HepG2 (cell line): ENCODE data around the gene NECAB2. TPM values are rescaled to one million over a fixed set of nuclear protein-coding genes. Genes with fewer than 3 reads are reported as not detected.

Experiments
- ATAC-seq: fragments of 200-7000 bp; cut with Tn5 transposase; 3 replicates; pipeline ENCODE4 v1.9.1; 2020; ENCODE audit warnings: mild to moderate bottlenecking, moderate library complexity
- BruUV-seq: library from RNA; stranded (reverse); fragments of 400-500 nt; replicated peaks from 2 replicates; lab custom pipeline; 2021; lab: Mats Ljungman, UMichigan
- CTCF ChIA-PET: fragments of 300-600 bp; formaldehyde crosslinking; extraction: SDS; loops from one replicate; lab custom pipeline; 2021; ENCODE audit warnings: low total read pairs, inconsistent platforms, low intra/inter-chr PET ratio; lab: Yijun Ruan, JAX
- POLR2A ChIA-PET: fragments of 350-600 bp; sonication (Branson Sonifier 250); formaldehyde crosslinking; loops from one replicate; lab custom pipeline; 2020; ENCODE audit warnings: antibody characterized with exemption, inconsistent platforms; lab: Yijun Ruan, JAX
- DNase-seq: peaks from one replicate; pipeline ENCODE4 v3.0.0-alpha.2; 2015; ENCODE audit warnings: low spot score
- FAIRE-seq: peaks from 3 replicates; lab custom pipeline; 2011; peaks lifted over from hg19 to GRCh38; lab: Jason Lieb, UNC
- H2AFZ ChIP-seq: one replicate; pipeline ENCODE4 v1.6.1; 2011; ENCODE audit warnings: low read length, inconsistent platforms
- H3K27ac ChIP-seq: fragments of 300-600 bp; 3 replicates; pipeline ENCODE4 v1.8.0; 2011; ENCODE audit warnings: mixed run types, mild to moderate bottlenecking, mixed read lengths, low read length, inconsistent platforms; ENCODE audit not compliant: insufficient read depth; ENCODE audit errors: extremely low read length
- H3K27me3 ChIP-seq, 2 experiments: fragments of 200-600 bp in 1 of 2; 2 replicates in 1 of 2; 3 replicates in 1 of 2; pipeline versions ENCODE4 v1.6.0 to v1.8.0; 2011; ENCODE audit warnings: low read length in 2 of 2, mild to moderate bottlenecking in 2 of 2, moderate library complexity in 2 of 2, inconsistent platforms in 1 of 2; ENCODE audit not compliant: insufficient read depth in 2 of 2, control insufficient read depth in 1 of 2
- H3K36me3 ChIP-seq, 2 experiments: fragments of 200-600 bp in 1 of 2; replicated peaks in 1 of 2; 2 replicates in 1 of 2; 3 replicates in 1 of 2; pipeline versions ENCODE4 v1.5.1 to v1.8.0; 2011; ENCODE audit warnings: low read length in 2 of 2, inconsistent platforms in 1 of 2; ENCODE audit not compliant: insufficient read depth in 2 of 2, control insufficient read depth in 1 of 2
- H3K4me1 ChIP-seq: 2 replicates; pipeline ENCODE4 v1.5.1; 2012; ENCODE audit warnings: low read length, inconsistent platforms; ENCODE audit not compliant: insufficient read depth
- H3K4me2 ChIP-seq: 2 replicates; pipeline ENCODE4 v1.6.0; 2011; ENCODE audit warnings: low read depth, low read length, inconsistent platforms
- H3K4me3 ChIP-seq, 3 experiments: fragments of 200-600 bp in 1 of 3; sonication (generic), shearing (Covaris generic) in 1 of 3; replicated peaks in 1 of 3; 2 replicates each; pipeline ENCODE4 v1.5.1; 2011 to 2016; ENCODE audit warnings: low read length in 3 of 3, inconsistent platforms in 2 of 3, low read depth in 2 of 3, mild to moderate bottlenecking in 2 of 3, control low read depth in 1 of 3, mixed read lengths in 1 of 3; ENCODE audit not compliant: insufficient read depth in 1 of 3
- H3K79me2 ChIP-seq: one replicate; pipeline ENCODE4 v1.6.1; 2011; ENCODE audit warnings: low read length, inconsistent platforms; ENCODE audit not compliant: insufficient read depth
- H3K9ac ChIP-seq: 2 replicates; pipeline ENCODE4 v1.6.0; 2011; ENCODE audit warnings: mild to moderate bottlenecking, low read depth, low read length, inconsistent platforms; ENCODE audit not compliant: insufficient read depth
- H3K9me3 ChIP-seq: 2 replicates; pipeline ENCODE4 v1.5.1; 2012; ENCODE audit warnings: mild to moderate bottlenecking, low read length
- H4K20me1 ChIP-seq: 2 replicates; pipeline ENCODE4 v1.6.0; 2011; ENCODE audit warnings: inconsistent platforms, mild to moderate bottlenecking, low read length, moderate library complexity; ENCODE audit not compliant: insufficient read depth
- AKAP8 ChIP-seq: sonication (generic); formaldehyde crosslinking; IDR thresholded peaks from 2 replicates; pipeline ENCODE4 v1.5.1; 2020; ENCODE audit warnings: mild to moderate bottlenecking, missing genetic modification reagents
- BCL6 ChIP-seq: IDR thresholded peaks from 2 replicates; pipeline ENCODE4 v1.6.1; 2016; ENCODE audit warnings: missing genetic modification reagents, missing compliant biosample characterization
- BHLHE40 ChIP-seq: IDR thresholded peaks from 2 replicates; pipeline ENCODE4 v1.6.1; 2011; ENCODE audit warnings: low read length, improper control_type of control experiment
- FOXA3 ChIP-seq: IDR thresholded peaks from 2 replicates; pipeline ENCODE4 v1.6.1; 2016; ENCODE audit warnings: missing genetic modification reagents, missing compliant biosample characterization
- HMGA1 ChIP-seq: sonication (generic); formaldehyde crosslinking; conservative IDR thresholded peaks from 2 replicates; pipeline ENCODE4 v1.4.0; 2020; ENCODE audit warnings: missing genetic modification reagents
- MAFG ChIP-seq: sonication (generic); formaldehyde crosslinking; IDR thresholded peaks from 2 replicates; pipeline ENCODE4 v1.5.1; 2020; ENCODE audit warnings: mild to moderate bottlenecking, missing genetic modification reagents
- NCOA2 ChIP-seq: sonication (generic); formaldehyde crosslinking; IDR thresholded peaks from 2 replicates; pipeline ENCODE4 v1.8.0; 2022; ENCODE audit warnings: inconsistent platforms
- SALL1 ChIP-seq: sonication (generic); formaldehyde crosslinking; IDR thresholded peaks from 2 replicates; pipeline ENCODE4 v1.8.0; 2022; ENCODE audit warnings: mild to moderate bottlenecking, missing genetic modification reagents
- SATB2 ChIP-seq: sonication (generic); formaldehyde crosslinking; IDR thresholded peaks from 2 replicates; pipeline ENCODE4 v1.5.0; 2020; ENCODE audit warnings: missing genetic modification reagents
- SOX6 ChIP-seq, 2 experiments: fragments of 450-650 bp in 1 of 2; sonication (generic) in 1 of 2; formaldehyde crosslinking in 1 of 2; IDR thresholded peaks; 2 replicates each; pipeline versions ENCODE4 v1.4.0 to v1.6.1; 2017 to 2020; ENCODE audit warnings: antibody characterized with exemption in 1 of 2, mild to moderate bottlenecking in 1 of 2, missing genetic modification reagents in 1 of 2
- ZBTB46 ChIP-seq: sonication (generic); formaldehyde crosslinking; IDR thresholded peaks from 2 replicates; pipeline ENCODE4 v1.4.0; 2020; ENCODE audit warnings: mild to moderate bottlenecking, missing genetic modification reagents, borderline replicate concordance
- ZNF263 ChIP-seq: sonication (generic); formaldehyde crosslinking; IDR thresholded peaks from 2 replicates; pipeline ENCODE4 v1.4.0; 2020; ENCODE audit warnings: missing genetic modification reagents
- ZNF329 ChIP-seq: sonication (generic); formaldehyde crosslinking; IDR thresholded peaks from 2 replicates; pipeline ENCODE4 v1.9.0; 2021; ENCODE audit warnings: low read depth, mild to moderate bottlenecking, missing genetic modification reagents
- ZNF629 ChIP-seq: sonication (generic); formaldehyde crosslinking; conservative IDR thresholded peaks from 2 replicates; pipeline ENCODE4 v1.5.0; 2020; ENCODE audit warnings: missing genetic modification reagents
- WGBS: methylation state at CpG from one replicate; pipeline ENCODE4 v1.1.6; 2017; ENCODE audit warnings: low lambda C conversion rate; 5-methylcytosine and 5-hydroxymethylcytosine counted together
- in situ Hi-C: cut with HindIII; loops from 2 replicates; pipeline ENCODE4 v1.10.0; 2017; ENCODE audit warnings: low pct_unique_long_range_greater_than_20kb; ENCODE audit not compliant: extremely low pct_ligation_motif_present
- intact Hi-C: fragments of 100-400 bp; cut with micrococcal nuclease; formaldehyde crosslinking; loops from one replicate; pipeline ENCODE4 v1.10.0; 2022; ENCODE audit not compliant: unreplicated experiment
- polyA plus RNA-seq, 8 experiments: library from polyadenylated mRNA; depleted of rRNA in 3 of 8; stranded (reverse) in 7 of 8; unstranded in 1 of 8; fragments of >200 nt; fragmentation: Illumina TruSeq in 4 of 8; extraction: Trizol in 4 of 8; gene quantifications; 2 replicates each; pipeline versions ENCODE4 v1.2.1 to v1.2.3, GENCODE V29; 2011 to 2016; ENCODE audit warnings: low read depth in 4 of 8, missing spikeins in 1 of 8, mixed read lengths in 1 of 8; ENCODE audit not compliant: insufficient read depth in 1 of 8
- total RNA-seq, 5 experiments: library from RNA; depleted of rRNA; stranded (reverse); fragments of >200 nt; fragmentation: Illumina TruSeq; extraction: Trizol; gene quantifications; 2 replicates each; pipeline ENCODE4 v1.2.3, GENCODE V29; 2016; ENCODE audit warnings: low read depth in 1 of 5

Gene NECAB2
- total and polyA plus RNA-seq, 2 of the 13 experiments (the other 11 are each of a cell fraction or from before 2014, with no cell fraction given): 0.21 to 0.49 TPM

- Histone ChIP-seq H3K27me3 (peaks cover 1 to 21% of the 10 kb centered on the region in 2 experiments; a peak in 4 of 5 replicates), H4K20me1 (no peaks in the 10 kb centered on the region)
- intact Hi-C loops: no loop called here
- TF ChIP-seq HMGA1 (no peak), NCOA2 (no peak), ZNF329 (CRISPR knock-in tag) (no peak), MAFG (CRISPR knock-in tag) (no peak)
- TF ChIP-seq, all 625 proteins: peak for 0
- no peak overlapping the region for H3K4me2 ChIP-seq
- ATAC-seq (no peak), DNase-seq (no peak), FAIRE-seq (no peak)
- H3K9me3 ChIP-seq: no peaks in the 10 kb centered on the region
- H3K4me1 ChIP-seq: peaks cover 18% of the 10 kb centered on the region
- H3K4me3 ChIP-seq: no peak overlapping the region
- no peak overlapping the region for H3K27ac ChIP-seq
- H2AFZ ChIP-seq: no peak overlapping the region
- ChIA-PET POLR2A (no interaction called here), CTCF (no interaction called here)
- H3K9ac ChIP-seq: no peak overlapping the region
- in situ Hi-C loops: no loop called here
- no peaks in the 10 kb centered on the region for H3K36me3 ChIP-seq
- H3K79me2 ChIP-seq: no peaks in the 10 kb centered on the region
- WGBS: 44% methylated on average over 8 of the region's 8 CpGs
- BruUV-seq: no TSS peak
Measured at GRCh38 chr16:83989300-83989699, 21.3 kb downstream of the NECAB2 start.

- H3K9me3 ChIP-seq: no peaks in the 10 kb centered on the region
- ChIA-PET CTCF (no interaction called here), POLR2A (interaction anchor here (1.3 kb wide), 1 partner anchor 48 kb away, joined by 3 read pairs; no protein-coding TSS in a partner anchor)
- ATAC-seq (no peak), FAIRE-seq (no peak), DNase-seq (no peak)
- peak; percentile 65 for TF ChIP-seq ZNF263 (CRISPR knock-in tag)
- no peak for TF ChIP-seq AKAP8
- TF ChIP-seq BCL6: 0 out of 2 replicates have a peak, but pooled peaks have one; percentile 10
- TF ChIP-seq ZBTB46 (CRISPR knock-in tag): no peak
- TF ChIP-seq SALL1 (CRISPR knock-in tag): 0 out of 2 replicates have a peak, but pooled peaks have one; percentile 31
- TF ChIP-seq SOX6 (IDR thresholded peaks at IDR 0.05): no peak
- peak; percentile 47 for TF ChIP-seq SOX6 (CRISPR knock-in tag; IDR thresholded peaks at IDR 0.05)
- TF ChIP-seq BHLHE40: peak; percentile 48
- 0 out of 2 replicates have a peak, but pooled peaks have one; percentile 21 for TF ChIP-seq FOXA3 (CRISPR knock-in tag)
- TF ChIP-seq SATB2 (CRISPR knock-in tag): no peak
- no peak for TF ChIP-seq ZNF629 (CRISPR knock-in tag)
- TF ChIP-seq MAFG (CRISPR knock-in tag): no peak
- no peak overlapping the region for H3K4me2 ChIP-seq
- intact Hi-C loops (no loop called here), in situ Hi-C loops (no loop called here)
- 34% methylated on average over 9 of the region's 11 CpGs for WGBS
- no peaks in the 10 kb centered on the region for H3K79me2 ChIP-seq
- no peaks in the 10 kb centered on the region for H3K36me3 ChIP-seq
- no peak overlapping the region for H3K27ac ChIP-seq
- no peak overlapping the region for H3K4me3 ChIP-seq
- H3K27me3 ChIP-seq: peaks cover 1 to 29% of the 10 kb centered on the region in 2 experiments; a peak in 4 of 5 replicates
- no TSS peak for BruUV-seq
- peaks cover 25% of the 10 kb centered on the region for H3K4me1 ChIP-seq
- no peaks in the 10 kb centered on the region for H4K20me1 ChIP-seq
- H3K9ac ChIP-seq: no peak overlapping the region
- H2AFZ ChIP-seq: no peak overlapping the region
Measured at GRCh38 chr16:83990492-83990891, 22.4 kb downstream of the NECAB2 start.
